Muscle of leg (tissue), 11 donors: Measurements from ENCODE around the gene PTGES. TPM values are rescaled to one million over a fixed set of nuclear protein-coding genes. Genes with fewer than 3 reads are reported as not detected.

Experiments
- DNase-seq: peaks from one replicate; pipeline ENCODE4 v3.0.0; 2013
- H3K27ac ChIP-seq: one replicate; pipeline ENCODE4 v1.5.1; 2013; ENCODE audit warnings: mild to moderate bottlenecking, low read length, control low read depth
- H3K27me3 ChIP-seq: one replicate; pipeline ENCODE4 v1.6.1; 2013; ENCODE audit warnings: low read length; ENCODE audit not compliant: control insufficient read depth, insufficient read depth
- H3K36me3 ChIP-seq: one replicate; pipeline ENCODE4 v1.6.1; 2013; ENCODE audit warnings: low read length; ENCODE audit not compliant: control insufficient read depth, insufficient read depth
- H3K4me1 ChIP-seq: one replicate; pipeline ENCODE4 v1.6.1; 2013; ENCODE audit warnings: low read length; ENCODE audit not compliant: control insufficient read depth, insufficient read depth
- H3K4me3 ChIP-seq: one replicate; pipeline ENCODE4 v1.5.1; 2013; ENCODE audit warnings: low read length, control low read depth
- H3K9me3 ChIP-seq: replicated peaks from 2 replicates; pipeline ENCODE4 v1.6.1; 2013; ENCODE audit warnings: low read depth, low read length; ENCODE audit not compliant: control insufficient read depth
- WGBS: methylation state at CpG from one replicate; pipeline ENCODE4 v1.1.5; 2013; ENCODE audit warnings: missing lambda C conversion rate; ENCODE audit not compliant: insufficient coverage; 5-methylcytosine and 5-hydroxymethylcytosine counted together
- polyA plus RNA-seq, 8 donors: library from polyadenylated mRNA; unstranded; fragments of 120-200 nt; gene quantifications; one replicate each; pipeline versions ENCODE4 v1.2.1 to v1.2.3, GENCODE V29; 2013; ENCODE audit warnings: inconsistent platforms in 1 of 8, low replicate concordance in 1 of 8; ENCODE audit not compliant: insufficient read length in 8 of 8, insufficient read depth in 1 of 8
- total RNA-seq: library from RNA; stranded (reverse); fragments of 120-200 nt; gene quantifications from one replicate; pipeline ENCODE4 v1.2.4, GENCODE V29; 2013

The PTGES gene
- total and polyA plus RNA-seq, 9 donors: 6.7 to 10.5 (median 8.5) TPM

DNA sequence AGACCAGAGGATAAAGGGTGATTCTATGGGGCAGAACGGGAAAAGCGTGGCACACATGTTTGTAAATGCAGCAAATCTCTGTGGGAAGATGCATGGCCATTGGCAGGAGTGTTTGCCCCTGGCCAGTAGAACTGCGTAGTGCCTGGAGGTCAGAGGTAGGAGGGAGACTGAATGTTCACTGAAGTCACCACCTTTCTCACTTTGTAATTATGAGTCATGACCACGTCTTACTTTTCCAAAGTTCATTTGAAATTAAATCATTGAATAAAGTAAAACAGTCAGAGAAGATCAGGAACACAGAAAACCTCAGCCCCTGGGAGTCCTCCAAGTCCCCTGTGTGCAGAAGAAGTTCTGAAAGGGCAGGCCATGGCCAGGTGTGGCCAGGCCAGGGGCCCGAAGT, 4.6 kb downstream of the PTGES start:
- peaks cover 18% of the 10 kb centered on the region for H3K27me3 ChIP-seq
- peaks cover 17% of the 10 kb centered on the region for H3K4me1 ChIP-seq
- H3K36me3 ChIP-seq: no peaks in the 10 kb centered on the region
- H3K9me3 ChIP-seq: no peaks in the 10 kb centered on the region
- no peak overlapping the region for H3K4me3 ChIP-seq
- no peak for DNase-seq
- H3K27ac ChIP-seq: no peak overlapping the region
- 85% methylated on average over 3 of the region's 5 CpGs for WGBS

DNA sequence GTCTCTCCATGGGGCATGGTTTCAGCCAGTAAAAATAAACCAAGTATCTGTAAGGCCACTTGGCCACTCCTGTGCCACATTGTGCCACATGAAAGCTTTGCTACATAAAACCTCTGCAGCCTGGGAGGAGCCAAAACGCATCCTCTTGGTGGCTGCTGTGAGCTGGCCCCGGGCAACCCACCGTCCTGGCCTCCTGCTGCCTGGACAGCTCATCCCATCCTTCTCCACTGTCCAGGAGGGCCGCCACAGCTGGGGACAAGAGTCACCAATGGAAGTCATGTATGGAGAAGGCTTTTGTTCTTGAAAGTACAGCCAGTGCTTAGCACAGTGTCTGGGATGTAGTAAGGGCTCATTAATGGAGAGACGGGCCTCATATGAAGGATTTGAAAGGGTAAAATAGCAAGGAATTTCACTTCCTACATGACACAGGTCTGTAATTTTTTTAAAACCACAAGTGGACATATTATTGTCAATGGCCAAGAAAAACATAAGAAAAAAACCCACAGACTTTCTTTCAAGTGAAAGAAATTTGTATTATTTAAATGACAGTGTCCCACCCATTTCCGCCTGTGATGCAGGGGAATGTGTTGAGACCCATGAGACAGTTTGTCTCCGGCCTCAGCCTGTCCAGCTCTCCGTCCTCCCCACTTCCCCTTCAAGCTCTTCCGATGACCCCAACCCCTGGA, 6.6 kb downstream of the PTGES start:
- Histone ChIP-seq H3K9me3 (no peaks in the 10 kb centered on the region), H3K4me3 (no peak overlapping the region), H3K4me1 (no peaks in the 10 kb centered on the region), H3K27me3 (peaks cover 13% of the 10 kb centered on the region), H3K36me3 (no peaks in the 10 kb centered on the region), H3K27ac (no peak overlapping the region)
- DNase-seq: no peak
- no CpG with 5 or more reads among the region's 9 CpGs for WGBS

GRCh38 chr9:129745200-129745599, 7.6 kb downstream of the PTGES start:
- Histone ChIP-seq H3K36me3 (no peaks in the 10 kb centered on the region), H3K4me3 (no peak overlapping the region), H3K27ac (no peak overlapping the region), H3K9me3 (peaks cover 2% of the 10 kb centered on the region), H3K4me1 (no peaks in the 10 kb centered on the region), H3K27me3 (peaks cover 13% of the 10 kb centered on the region)
- DNase-seq: no peak
- 87% methylated on average over 7 of the region's 7 CpGs for WGBS

DNA sequence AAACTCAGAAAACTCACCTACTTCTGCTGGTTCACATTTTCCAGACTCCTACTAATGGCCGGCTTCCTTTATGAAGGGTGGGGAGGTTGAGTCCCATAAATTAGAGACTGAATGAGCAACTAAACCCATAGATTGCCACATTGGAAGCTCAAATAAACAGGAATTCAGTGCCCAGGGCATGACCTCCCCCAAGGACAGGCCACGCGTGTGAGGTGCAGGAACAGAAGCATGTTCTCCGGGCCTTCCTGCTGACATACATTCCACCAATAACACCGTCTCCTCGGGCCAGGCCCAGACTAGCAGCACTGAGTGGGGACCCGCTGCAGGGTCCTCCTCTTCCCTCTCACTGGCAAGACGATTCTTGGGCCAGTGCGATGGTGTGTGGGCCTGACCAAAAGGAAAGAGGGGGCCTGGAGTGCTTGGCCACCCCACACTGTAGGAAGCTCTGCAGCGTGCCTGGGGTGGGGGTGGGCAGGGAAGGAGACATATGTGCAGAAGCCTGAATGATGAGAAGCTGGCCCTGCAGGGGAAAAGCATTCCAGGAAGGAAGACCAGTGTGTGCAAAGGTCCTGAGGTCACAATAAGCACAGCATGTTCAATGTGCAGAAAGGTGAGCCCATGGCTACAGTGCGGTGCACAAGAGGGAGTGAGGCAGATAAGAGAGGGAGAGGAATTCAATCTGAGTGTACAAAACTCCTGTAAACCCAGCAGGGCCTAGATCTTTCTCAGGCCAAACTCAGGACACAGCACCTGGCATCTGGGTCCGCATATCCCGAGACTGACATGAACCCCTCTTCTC, 12.0 kb downstream of the PTGES start:
- WGBS: 86% methylated on average over 5 of the region's 13 CpGs

GRCh38 chr9:129740174-129740573, 12.7 kb downstream of the PTGES start:
- peaks cover 8% of the 10 kb centered on the region for H3K4me1 ChIP-seq
- peaks cover 2% of the 10 kb centered on the region for H3K9me3 ChIP-seq
- H3K4me3 ChIP-seq: no peak overlapping the region
- no peak overlapping the region for H3K27ac ChIP-seq
- DNase-seq: no peak
- peaks cover 24% of the 10 kb centered on the region for H3K27me3 ChIP-seq
- WGBS: 34% methylated on average over 4 of the region's 7 CpGs
- no peaks in the 10 kb centered on the region for H3K36me3 ChIP-seq

More for the DNA sequence above, 12.0 kb downstream of the PTGES start:
- peaks cover 24% of the 10 kb centered on the region for H3K27me3 ChIP-seq
- H3K36me3 ChIP-seq: no peaks in the 10 kb centered on the region
- no peak overlapping the region for H3K27ac ChIP-seq
- DNase-seq: no peak
- no peak overlapping the region for H3K4me3 ChIP-seq
- H3K4me1 ChIP-seq: peaks cover 8% of the 10 kb centered on the region
- peaks cover 2% of the 10 kb centered on the region for H3K9me3 ChIP-seq

- Histone ChIP-seq H3K9me3 (peaks cover 2% of the 10 kb centered on the region), H3K4me3 (no peak overlapping the region), H3K4me1 (peaks cover 8% of the 10 kb centered on the region), H3K36me3 (no peaks in the 10 kb centered on the region), H3K27ac (no peak overlapping the region), H3K27me3 (peaks cover 24% of the 10 kb centered on the region)
- no peak for DNase-seq
- 88% methylated on average over 16 of the region's 16 CpGs for WGBS
These were observed 13.4 kb downstream of the PTGES start for GRCh38 chr9:129739432-129739831.

- no peaks in the 10 kb centered on the region for H3K36me3 ChIP-seq
- peak overlapping the region; percentile 60 for H3K4me3 ChIP-seq
- WGBS: 5% methylated on average over 40 of the region's 48 CpGs
- H3K9me3 ChIP-seq: peaks cover 2% of the 10 kb centered on the region
- peaks cover 20% of the 10 kb centered on the region for H3K27me3 ChIP-seq
- H3K4me1 ChIP-seq: peaks cover 8% of the 10 kb centered on the region
- H3K27ac ChIP-seq: no peak overlapping the region
- DNase-seq: peak; percentile 87
These were observed 15.2 kb downstream of the PTGES start for GRCh38 chr9:129737479-129738274.

GRCh38 chr9:129736334-129736733, 16.5 kb downstream of the PTGES start:
- H3K36me3 ChIP-seq: no peaks in the 10 kb centered on the region
- peaks cover 20% of the 10 kb centered on the region for H3K27me3 ChIP-seq
- no peak overlapping the region for H3K27ac ChIP-seq
- 59% methylated on average over 18 of the region's 20 CpGs for WGBS
- H3K4me3 ChIP-seq: no peak overlapping the region
- peaks cover 8% of the 10 kb centered on the region for H3K4me1 ChIP-seq
- no peak for DNase-seq
- H3K9me3 ChIP-seq: peaks cover 2% of the 10 kb centered on the region

DNA sequence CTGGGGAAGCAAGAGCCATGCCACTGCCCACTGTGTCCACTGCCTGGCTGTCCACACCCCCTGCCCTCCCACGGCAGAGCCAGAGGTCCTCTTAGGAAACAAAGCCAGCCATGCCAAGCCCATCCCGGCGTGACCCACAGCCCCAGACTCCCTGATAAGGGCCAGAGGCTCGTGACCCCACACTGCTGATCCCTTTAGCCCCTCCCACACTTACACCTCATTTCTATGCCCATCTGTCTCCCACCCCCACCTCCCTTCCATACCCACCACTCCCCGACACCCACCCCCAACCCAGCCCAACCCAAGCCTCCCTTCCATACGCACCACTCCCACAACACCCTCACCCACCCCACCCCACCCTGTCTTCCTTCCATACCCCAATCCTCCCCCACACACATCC, 17.3 kb downstream of the PTGES start:
- Histone ChIP-seq H3K27me3 (peaks cover 20% of the 10 kb centered on the region), H3K27ac (no peak overlapping the region), H3K9me3 (no peaks in the 10 kb centered on the region), H3K4me1 (peaks cover 8% of the 10 kb centered on the region), H3K4me3 (no peak overlapping the region), H3K36me3 (no peaks in the 10 kb centered on the region)
- 66% methylated on average over 5 of the region's 6 CpGs for WGBS
- DNase-seq: no peak

DNA sequence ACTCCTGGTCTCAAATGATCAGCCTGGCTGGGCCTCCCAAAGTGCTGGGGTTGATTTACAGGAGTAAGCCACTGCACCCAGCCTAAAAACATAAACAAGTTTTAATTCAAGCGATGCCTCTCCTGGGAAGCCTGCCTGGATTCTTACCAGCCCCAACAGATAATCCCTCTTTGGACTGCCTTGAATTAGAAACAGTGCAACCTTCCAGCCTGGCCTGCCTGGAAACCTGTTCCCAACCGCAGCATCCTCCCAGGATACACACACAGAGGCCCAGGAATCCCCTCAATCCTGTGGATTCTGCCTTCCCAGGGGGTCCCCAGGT, 19.2 kb downstream of the PTGES start:
- no peak overlapping the region for H3K27ac ChIP-seq
- no peaks in the 10 kb centered on the region for H3K9me3 ChIP-seq
- no peak overlapping the region for H3K4me3 ChIP-seq
- 34% methylated on average over 2 of the region's 2 CpGs for WGBS
- no peaks in the 10 kb centered on the region for H3K36me3 ChIP-seq
- peaks cover 20% of the 10 kb centered on the region for H3K27me3 ChIP-seq
- DNase-seq: no peak
- peaks cover 8% of the 10 kb centered on the region for H3K4me1 ChIP-seq
